ENCODE results near the gene MICALL2.

MICALL2 gene

DNA sequence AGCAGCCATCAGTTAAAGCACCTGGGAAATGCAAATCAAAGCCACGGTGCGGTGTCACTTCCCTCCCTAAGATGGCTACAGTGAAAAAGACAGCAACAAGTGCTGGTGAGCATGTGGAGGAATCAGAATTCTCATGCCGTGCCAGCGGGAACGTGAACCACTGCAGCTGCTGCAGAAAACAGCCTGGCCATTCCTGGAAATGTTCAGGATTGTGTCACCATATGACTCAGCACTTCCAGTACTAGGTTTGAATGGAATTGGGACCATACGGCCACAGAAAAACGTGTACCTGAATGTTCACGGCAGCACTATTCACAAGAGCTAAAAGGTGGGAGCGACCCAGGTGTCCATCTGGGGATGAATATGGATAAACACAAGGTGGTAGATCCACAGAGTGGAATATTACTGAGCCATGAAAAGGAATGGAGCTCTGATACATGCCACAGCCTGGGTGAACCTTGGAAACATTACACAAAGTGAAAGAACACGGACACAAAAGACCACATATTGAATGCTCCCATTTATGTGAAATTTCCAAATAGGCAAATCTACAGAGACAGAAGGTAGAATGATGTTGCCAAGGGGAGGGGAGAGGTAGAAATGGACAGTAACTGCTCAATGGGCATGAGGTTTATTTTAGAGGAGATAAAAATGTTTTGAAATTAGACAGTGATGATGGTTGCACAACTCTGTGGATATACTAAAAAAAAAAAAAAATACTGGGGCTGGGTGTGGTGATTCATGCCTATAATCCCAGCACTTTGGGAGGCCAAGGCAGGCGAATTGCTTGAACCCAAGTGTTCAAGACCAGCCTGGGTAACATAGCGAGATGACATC lies 61.6 kb downstream of the MICALL2 start:
- in situ Hi-C loops (cut with HindIII; ENCODE audit: low sequenced_read_pairs), result no loop called here
- H3K4me3 ChIP-seq (ENCODE audit: low read depth, low read length), result no peak overlapping the region
- DNase-seq (ENCODE audit: low read depth, low spot score), result peak; percentile 19
- TF ChIP-seq, protein P1, sequence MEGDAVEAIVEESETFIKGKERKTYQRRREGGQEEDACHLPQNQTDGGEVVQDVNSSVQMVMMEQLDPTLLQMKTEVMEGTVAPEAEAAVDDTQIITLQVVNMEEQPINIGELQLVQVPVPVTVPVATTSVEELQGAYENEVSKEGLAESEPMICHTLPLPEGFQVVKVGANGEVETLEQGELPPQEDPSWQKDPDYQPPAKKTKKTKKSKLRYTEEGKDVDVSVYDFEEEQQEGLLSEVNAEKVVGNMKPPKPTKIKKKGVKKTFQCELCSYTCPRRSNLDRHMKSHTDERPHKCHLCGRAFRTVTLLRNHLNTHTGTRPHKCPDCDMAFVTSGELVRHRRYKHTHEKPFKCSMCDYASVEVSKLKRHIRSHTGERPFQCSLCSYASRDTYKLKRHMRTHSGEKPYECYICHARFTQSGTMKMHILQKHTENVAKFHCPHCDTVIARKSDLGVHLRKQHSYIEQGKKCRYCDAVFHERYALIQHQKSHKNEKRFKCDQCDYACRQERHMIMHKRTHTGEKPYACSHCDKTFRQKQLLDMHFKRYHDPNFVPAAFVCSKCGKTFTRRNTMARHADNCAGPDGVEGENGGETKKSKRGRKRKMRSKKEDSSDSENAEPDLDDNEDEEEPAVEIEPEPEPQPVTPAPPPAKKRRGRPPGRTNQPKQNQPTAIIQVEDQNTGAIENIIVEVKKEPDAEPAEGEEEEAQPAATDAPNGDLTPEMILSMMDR (IDR thresholded peaks at IDR 0.05; ENCODE audit: low read depth, low read length), result no peak

DNA sequence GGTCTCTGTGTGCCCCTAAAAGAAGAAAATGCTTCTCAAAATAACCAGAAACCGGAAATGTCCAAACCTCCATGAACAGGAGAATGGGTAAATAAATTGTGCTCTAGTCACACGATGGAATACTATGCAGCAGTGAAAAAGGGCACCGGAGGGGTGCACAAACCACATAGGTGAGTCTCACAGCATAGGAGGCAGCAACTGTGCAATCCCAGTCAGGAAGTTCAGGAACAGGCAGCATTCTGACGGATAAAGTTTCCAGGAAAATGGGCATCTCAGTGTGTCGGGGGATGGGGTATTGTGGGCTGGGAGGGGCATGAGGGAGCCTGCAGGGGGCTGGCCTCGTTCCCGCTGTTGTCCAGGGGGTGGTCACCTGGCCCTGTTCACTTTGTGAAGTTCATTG lies 63.1 kb downstream of the MICALL2 start:
- H3K4me3 ChIP-seq (ENCODE audit: low read depth, low read length), result no peak overlapping the region
- TF ChIP-seq, protein P1 (IDR thresholded peaks at IDR 0.05; ENCODE audit: low read depth, low read length), result no peak
- DNase-seq (ENCODE audit: low read depth, low spot score), result no peak
- in situ Hi-C loops (cut with HindIII; ENCODE audit: low sequenced_read_pairs), result no loop called here

DNA sequence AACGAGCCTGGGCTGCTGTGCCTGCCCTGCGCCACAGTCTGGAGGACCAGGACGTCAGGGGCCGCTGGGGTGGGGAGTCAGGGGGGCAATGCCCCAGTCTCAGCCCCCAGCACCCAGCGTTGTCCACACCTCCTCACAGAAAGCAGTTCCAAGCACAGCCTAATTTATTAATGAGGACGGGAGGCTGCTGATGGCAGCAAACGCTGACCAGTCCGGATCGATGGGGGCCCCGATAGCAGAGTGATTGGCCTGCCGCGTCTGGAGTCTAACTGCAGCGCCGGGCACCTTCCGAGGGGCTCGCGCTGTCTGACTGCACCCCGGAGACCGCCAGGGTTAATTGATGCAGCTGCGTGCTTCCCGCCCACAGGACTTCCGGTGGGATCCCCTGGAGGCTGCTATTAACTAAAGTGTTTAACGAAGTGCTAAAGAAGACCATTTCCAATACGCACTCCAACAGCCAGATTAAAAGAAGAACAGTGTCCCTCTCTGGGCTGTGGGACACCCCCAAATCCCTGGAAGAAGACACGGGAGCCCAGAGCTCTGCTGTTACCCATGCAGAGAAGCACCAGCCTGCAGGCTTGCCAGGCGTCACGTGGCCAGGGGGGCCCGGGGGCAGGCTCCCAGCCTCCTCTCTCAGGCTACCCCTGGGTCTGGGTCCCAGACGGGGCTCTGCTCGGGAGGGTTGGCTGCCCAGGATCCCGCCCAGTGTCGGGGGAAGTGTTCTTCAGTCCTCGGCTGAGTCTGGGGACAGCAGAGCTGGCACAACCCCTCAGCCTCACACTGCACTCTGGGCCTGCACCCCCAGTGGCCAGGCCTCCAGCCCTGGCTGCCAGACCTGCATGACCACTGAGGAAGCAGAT lies 63.8 kb downstream of the MICALL2 start:
- no peak overlapping the region for H3K4me3 ChIP-seq (ENCODE audit: low read depth, low read length)
- no peak for DNase-seq (ENCODE audit: low read depth, low spot score)
- TF ChIP-seq, protein P1 (IDR thresholded peaks at IDR 0.05; ENCODE audit: low read depth, low read length), result no peak
- in situ Hi-C loops (cut with HindIII; ENCODE audit: low sequenced_read_pairs), result no loop called here

DNA sequence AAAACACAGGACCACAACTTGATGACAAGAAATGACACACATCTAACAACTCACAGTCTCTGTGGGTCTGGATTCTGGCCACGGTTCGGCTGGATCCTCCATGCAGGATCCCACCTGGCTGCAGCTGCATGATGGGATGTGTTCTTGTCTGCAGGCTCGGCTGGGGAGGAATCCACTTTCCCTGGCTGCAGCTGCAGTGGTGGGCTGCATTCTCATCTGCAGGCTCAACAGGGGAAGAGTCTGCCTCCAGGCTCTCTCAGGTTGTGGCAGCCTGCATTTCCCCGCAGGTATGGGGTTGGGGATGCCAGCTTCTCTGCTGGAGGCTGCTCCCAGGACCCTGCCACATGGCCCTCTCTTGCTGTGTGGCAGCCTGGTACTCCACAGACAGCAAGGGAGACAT lies 64.9 kb downstream of the MICALL2 start:
- in situ Hi-C loops (cut with HindIII; ENCODE audit: low sequenced_read_pairs), result no loop called here
- no peak for DNase-seq (ENCODE audit: low read depth, low spot score)
- TF ChIP-seq, protein P1 (IDR thresholded peaks at IDR 0.05; ENCODE audit: low read depth, low read length), result no peak
- H3K4me3 ChIP-seq (ENCODE audit: low read depth, low read length), result no peak overlapping the region

DNA sequence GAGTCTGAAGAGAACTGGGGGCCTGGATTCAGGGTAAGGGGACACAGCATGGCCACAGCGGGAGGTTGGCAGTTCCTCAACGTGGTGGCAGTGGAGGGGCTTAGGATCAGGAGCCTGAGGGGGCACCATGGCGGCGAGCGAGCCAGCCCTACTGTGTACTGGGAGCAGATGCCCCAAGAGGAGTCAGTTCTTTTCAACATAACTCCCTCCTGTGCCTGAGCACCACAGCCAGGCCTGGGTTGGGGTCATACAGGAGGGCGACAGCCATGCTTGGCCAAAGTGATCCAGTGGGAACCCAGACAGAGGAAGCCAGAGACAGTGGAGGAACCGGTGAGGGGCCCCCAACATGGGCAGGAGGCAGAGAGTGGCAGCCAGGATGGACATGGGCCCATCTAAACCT lies 65.8 kb downstream of the MICALL2 start:
- in situ Hi-C loops (cut with HindIII; ENCODE audit: low sequenced_read_pairs), result no loop called here
- no peak overlapping the region for H3K4me3 ChIP-seq (ENCODE audit: low read depth, low read length)
- TF ChIP-seq, protein P1 (IDR thresholded peaks at IDR 0.05; ENCODE audit: low read depth, low read length), result no peak
- no peak for DNase-seq (ENCODE audit: low read depth, low spot score)

DNA sequence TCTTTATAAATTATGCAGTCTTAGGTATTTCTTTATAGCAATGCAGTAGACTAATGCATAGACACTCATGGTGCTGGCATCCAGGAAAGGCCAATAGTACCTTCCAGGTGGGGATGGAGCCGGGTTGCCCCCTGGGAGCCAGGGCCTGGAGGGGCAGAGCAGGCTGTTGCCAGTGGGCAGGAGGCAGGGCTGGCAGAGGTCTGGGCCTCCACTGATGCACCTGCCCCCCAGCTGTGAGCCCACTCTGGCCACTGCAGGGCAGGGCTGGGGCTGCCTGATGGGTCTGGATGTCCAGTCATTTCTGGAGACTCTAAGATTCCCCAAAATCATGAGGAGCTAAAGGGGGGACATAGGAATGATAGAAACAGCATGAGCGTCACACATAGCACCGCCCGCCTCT lies 66.7 kb downstream of the MICALL2 start:
- no peak for DNase-seq (ENCODE audit: low read depth, low spot score)
- in situ Hi-C loops (cut with HindIII; ENCODE audit: low sequenced_read_pairs), result no loop called here
- no peak overlapping the region for H3K4me3 ChIP-seq (ENCODE audit: low read depth, low read length)
- TF ChIP-seq, protein P1 (IDR thresholded peaks at IDR 0.05; ENCODE audit: low read depth, low read length), result no peak

Measured in astrocyte of the spinal cord (primary cell).